HFF-Myc (cell line): ENCODE measurements around the gene CSRP1.

Experiments used
- DNase-seq: peaks from one replicate; pipeline ENCODE4 v3.0.0-alpha.2; 2011; ENCODE audit warnings: low read depth; ENCODE audit errors: extremely low read depth
- H3K4me3 ChIP-seq: replicated peaks from 2 replicates; pipeline ENCODE4 v1.5.1; 2011; ENCODE audit warnings: low read depth, mild to moderate bottlenecking, control low read depth, low read length
- TF ChIP-seq, protein P1 (sequence below): IDR thresholded peaks from 2 replicates; pipeline ENCODE4 v1.5.1; 2012; ENCODE audit warnings: mild to moderate bottlenecking, low read depth, low read length, control low read depth; ENCODE audit errors: missing control alignments

Gene CSRP1

GRCh38 chr1:201460814-201461644 is 45.9 kb downstream of the CSRP1 start:
- H3K4me3 ChIP-seq, result peak overlapping the region; percentile 15; the same call in 1 of the 2 replicates
- TF ChIP-seq, protein P1, sequence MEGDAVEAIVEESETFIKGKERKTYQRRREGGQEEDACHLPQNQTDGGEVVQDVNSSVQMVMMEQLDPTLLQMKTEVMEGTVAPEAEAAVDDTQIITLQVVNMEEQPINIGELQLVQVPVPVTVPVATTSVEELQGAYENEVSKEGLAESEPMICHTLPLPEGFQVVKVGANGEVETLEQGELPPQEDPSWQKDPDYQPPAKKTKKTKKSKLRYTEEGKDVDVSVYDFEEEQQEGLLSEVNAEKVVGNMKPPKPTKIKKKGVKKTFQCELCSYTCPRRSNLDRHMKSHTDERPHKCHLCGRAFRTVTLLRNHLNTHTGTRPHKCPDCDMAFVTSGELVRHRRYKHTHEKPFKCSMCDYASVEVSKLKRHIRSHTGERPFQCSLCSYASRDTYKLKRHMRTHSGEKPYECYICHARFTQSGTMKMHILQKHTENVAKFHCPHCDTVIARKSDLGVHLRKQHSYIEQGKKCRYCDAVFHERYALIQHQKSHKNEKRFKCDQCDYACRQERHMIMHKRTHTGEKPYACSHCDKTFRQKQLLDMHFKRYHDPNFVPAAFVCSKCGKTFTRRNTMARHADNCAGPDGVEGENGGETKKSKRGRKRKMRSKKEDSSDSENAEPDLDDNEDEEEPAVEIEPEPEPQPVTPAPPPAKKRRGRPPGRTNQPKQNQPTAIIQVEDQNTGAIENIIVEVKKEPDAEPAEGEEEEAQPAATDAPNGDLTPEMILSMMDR, result no peak
- DNase-seq, result peak; percentile 81

- DNase-seq, result no peak
- H3K4me3 ChIP-seq, result no peak overlapping the region
- TF ChIP-seq, protein P1, result no peak
Observed at GRCh38 chr1:201459775-201460174, 47.1 kb downstream of the CSRP1 start.

- H3K4me3 ChIP-seq, result no peak overlapping the region
- TF ChIP-seq, protein P1, result no peak
- no peak for DNase-seq
Observed at GRCh38 chr1:201459052-201459451, 47.9 kb downstream of the CSRP1 start.

- H3K4me3 ChIP-seq, result no peak overlapping the region
- TF ChIP-seq, protein P1, result no peak
- DNase-seq, result no peak
Observed at GRCh38 chr1:201457508-201457960, 49.4 kb downstream of the CSRP1 start.

GRCh38 chr1:201456499-201457309 is 50.2 kb downstream of the CSRP1 start:
- DNase-seq, result no peak
- H3K4me3 ChIP-seq, result no peak overlapping the region
- TF ChIP-seq, protein P1, result no peak

DNA sequence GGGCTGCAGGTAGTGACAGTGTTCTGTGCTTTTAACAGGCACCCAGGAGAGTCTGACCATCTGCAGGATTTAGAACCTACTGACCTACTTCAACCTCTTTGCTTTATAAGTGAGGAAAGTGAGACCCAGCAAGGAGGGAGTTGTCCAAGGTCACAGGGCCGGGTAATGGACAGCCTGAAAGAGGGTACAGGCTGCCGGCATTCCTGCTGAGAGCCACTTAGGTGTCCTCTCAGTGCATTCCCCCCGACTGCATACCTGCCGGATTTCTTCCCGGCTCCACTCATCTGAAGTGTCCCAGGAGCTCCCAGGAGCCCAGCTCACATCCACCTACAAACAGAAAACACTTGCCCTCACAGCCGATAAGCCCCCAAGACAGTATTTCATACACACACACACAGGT is 51.8 kb downstream of the CSRP1 start:
- TF ChIP-seq, protein P1, result no peak
- H3K4me3 ChIP-seq, result no peak overlapping the region
- DNase-seq, result no peak
